HepG2 (cell line): Measurements from ENCODE around the gene NME4. TPM values are rescaled to one million over a fixed set of nuclear protein-coding genes. Genes with fewer than 3 reads are reported as not detected.

Source experiments
- FOSL2 ChIP-seq: sonication (generic); formaldehyde crosslinking; IDR thresholded peaks from 2 replicates; pipeline ENCODE4 v1.4.0; 2020; ENCODE audit warnings: missing genetic modification reagents
- HOXA9 ChIP-seq: sonication (generic); formaldehyde crosslinking; IDR thresholded peaks from 2 replicates; pipeline ENCODE4 v1.8.1; 2022; ENCODE audit warnings: missing genetic modification reagents, mild to moderate bottlenecking, moderate library complexity, borderline replicate concordance
- IKZF5 ChIP-seq: IDR thresholded peaks from 2 replicates; pipeline ENCODE4 v1.6.1; 2018; ENCODE audit warnings: missing genetic modification reagents, mild to moderate bottlenecking, missing compliant biosample characterization
- KAT7 ChIP-seq: IDR thresholded peaks from 2 replicates; pipeline ENCODE4 v1.6.1; 2018; ENCODE audit warnings: borderline replicate concordance, missing compliant biosample characterization
- KDM3A ChIP-seq: IDR thresholded peaks from 2 replicates; pipeline ENCODE4 v1.6.1; 2018; ENCODE audit warnings: low read depth, missing compliant biosample characterization
- MTF1 ChIP-seq: sonication (generic); formaldehyde crosslinking; IDR thresholded peaks from 2 replicates; pipeline ENCODE4 v1.5.0; 2020; ENCODE audit warnings: missing genetic modification reagents
- MTF2 ChIP-seq: sonication (generic); formaldehyde crosslinking; IDR thresholded peaks from 2 replicates; pipeline ENCODE4 v1.5.0; 2020; ENCODE audit warnings: missing genetic modification reagents, borderline replicate concordance
- PAXIP1 ChIP-seq: sonication (generic); formaldehyde crosslinking; conservative IDR thresholded peaks from 2 replicates; pipeline ENCODE4 v1.4.0; 2020; ENCODE audit warnings: mild to moderate bottlenecking, missing genetic modification reagents, moderate library complexity
- PITX1 ChIP-seq: sonication (generic); formaldehyde crosslinking; IDR thresholded peaks from 2 replicates; pipeline ENCODE4 v1.5.1; 2020; ENCODE audit warnings: mild to moderate bottlenecking, missing genetic modification reagents
- RBM22 ChIP-seq: fragments of 200-400 bp; formaldehyde crosslinking; optimal IDR thresholded peaks from 2 replicates; pipeline ENCODE3; 2017; ENCODE audit warnings: mild to moderate bottlenecking, low read length, moderate library complexity
- RFX3 ChIP-seq: IDR thresholded peaks from 2 replicates; pipeline ENCODE4 v1.6.1; 2016; ENCODE audit warnings: missing biosample characterization, missing genetic modification reagents
- RXRB ChIP-seq: IDR thresholded peaks from 2 replicates; pipeline ENCODE4 v1.6.1; 2016; ENCODE audit warnings: borderline replicate concordance, missing genetic modification reagents, missing compliant biosample characterization
- TCF12 ChIP-seq, 2 experiments: fragments of 450-650 bp in 1 of 2; sonication (generic) in 1 of 2; formaldehyde crosslinking in 1 of 2; IDR thresholded peaks; 2 replicates each; pipeline versions ENCODE4 v1.6.1 to v1.8.0; 2017 to 2022; ENCODE audit warnings: antibody characterized with exemption in 1 of 2, mild to moderate bottlenecking in 1 of 2, missing genetic modification reagents in 1 of 2, moderate library complexity in 1 of 2
- TOPORS ChIP-seq: sonication (generic); formaldehyde crosslinking; IDR thresholded peaks from 2 replicates; pipeline ENCODE4 v1.8.0; 2023; ENCODE audit warnings: mild to moderate bottlenecking, missing genetic modification reagents
- ZFP90 ChIP-seq: sonication (generic); formaldehyde crosslinking; IDR thresholded peaks from 2 replicates; pipeline ENCODE4 v1.8.0; 2022; ENCODE audit warnings: missing genetic modification reagents, mild to moderate bottlenecking, inconsistent platforms, borderline replicate concordance
- ZNF547 ChIP-seq: sonication (generic); formaldehyde crosslinking; IDR thresholded peaks from 2 replicates; pipeline ENCODE4 v1.5.1; 2020; ENCODE audit warnings: mild to moderate bottlenecking, missing genetic modification reagents
- ZNF691 ChIP-seq: sonication (generic); formaldehyde crosslinking; IDR thresholded peaks from 2 replicates; pipeline ENCODE4 v1.4.0; 2020; ENCODE audit warnings: missing genetic modification reagents, low read depth, mild to moderate bottlenecking, borderline replicate concordance
- ZNF850 ChIP-seq: sonication (generic); formaldehyde crosslinking; conservative IDR thresholded peaks from 2 replicates; pipeline ENCODE4 v1.9.0; 2021; ENCODE audit warnings: mild to moderate bottlenecking, missing genetic modification reagents
- polyA plus RNA-seq, 8 experiments: library from polyadenylated mRNA; depleted of rRNA in 3 of 8; stranded (reverse) in 7 of 8; unstranded in 1 of 8; fragments of >200 nt; fragmentation: Illumina TruSeq in 4 of 8; extraction: Trizol in 4 of 8; gene quantifications; 2 replicates each; pipeline versions ENCODE4 v1.2.1 to v1.2.3, GENCODE V29; 2011 to 2016; ENCODE audit warnings: low read depth in 4 of 8, missing spikeins in 1 of 8, mixed read lengths in 1 of 8; ENCODE audit not compliant: insufficient read depth in 1 of 8
- total RNA-seq, 5 experiments: library from RNA; depleted of rRNA; stranded (reverse); fragments of >200 nt; fragmentation: Illumina TruSeq; extraction: Trizol; gene quantifications; 2 replicates each; pipeline ENCODE4 v1.2.3, GENCODE V29; 2016; ENCODE audit warnings: low read depth in 1 of 5
- TF ChIP-seq, protein P1 (sequence below): sonication (generic); formaldehyde crosslinking; IDR thresholded peaks from 2 replicates; pipeline ENCODE4 v1.4.0; 2020; ENCODE audit warnings: missing genetic modification reagents
- TF ChIP-seq, protein P2 (sequence below): sonication (generic); formaldehyde crosslinking; IDR thresholded peaks from 2 replicates; pipeline ENCODE4 v1.8.1; 2023; ENCODE audit warnings: missing genetic modification reagents, mild to moderate bottlenecking, borderline replicate concordance
- TF ChIP-seq, protein P3 (sequence below): sonication (generic); formaldehyde crosslinking; IDR thresholded peaks from 2 replicates; pipeline ENCODE4 v1.4.0; 2020; ENCODE audit warnings: missing genetic modification reagents

The NME4 gene
- total and polyA plus RNA-seq, 2 of the 13 experiments (the other 11 are each of a cell fraction or from before 2014, with no cell fraction given), result 121 to 263 TPM

DNA sequence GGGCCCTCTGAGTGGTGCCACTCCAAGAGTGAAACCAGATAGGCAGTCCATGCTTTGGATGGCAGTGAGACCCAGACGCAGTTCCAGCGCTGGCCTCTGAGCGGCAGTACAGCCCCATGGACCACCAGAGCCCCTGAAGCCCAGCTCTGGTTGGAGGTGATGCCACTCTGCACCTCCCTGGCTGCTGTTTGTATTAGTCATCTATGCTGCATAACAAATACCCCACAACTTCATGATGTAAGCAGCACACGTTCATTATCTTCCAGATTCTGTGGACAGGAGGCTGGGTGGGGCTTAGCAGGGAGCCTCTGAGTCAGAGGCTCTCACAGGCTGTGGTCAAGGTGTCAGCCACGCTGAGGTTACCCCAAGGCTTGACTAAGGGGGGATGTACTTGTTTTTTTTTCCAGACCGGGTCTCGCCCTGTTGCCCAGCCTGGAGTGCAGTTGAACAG, 5.1 kb upstream of the NME4 start (continued):
- TF ChIP-seq, protein P1, sequence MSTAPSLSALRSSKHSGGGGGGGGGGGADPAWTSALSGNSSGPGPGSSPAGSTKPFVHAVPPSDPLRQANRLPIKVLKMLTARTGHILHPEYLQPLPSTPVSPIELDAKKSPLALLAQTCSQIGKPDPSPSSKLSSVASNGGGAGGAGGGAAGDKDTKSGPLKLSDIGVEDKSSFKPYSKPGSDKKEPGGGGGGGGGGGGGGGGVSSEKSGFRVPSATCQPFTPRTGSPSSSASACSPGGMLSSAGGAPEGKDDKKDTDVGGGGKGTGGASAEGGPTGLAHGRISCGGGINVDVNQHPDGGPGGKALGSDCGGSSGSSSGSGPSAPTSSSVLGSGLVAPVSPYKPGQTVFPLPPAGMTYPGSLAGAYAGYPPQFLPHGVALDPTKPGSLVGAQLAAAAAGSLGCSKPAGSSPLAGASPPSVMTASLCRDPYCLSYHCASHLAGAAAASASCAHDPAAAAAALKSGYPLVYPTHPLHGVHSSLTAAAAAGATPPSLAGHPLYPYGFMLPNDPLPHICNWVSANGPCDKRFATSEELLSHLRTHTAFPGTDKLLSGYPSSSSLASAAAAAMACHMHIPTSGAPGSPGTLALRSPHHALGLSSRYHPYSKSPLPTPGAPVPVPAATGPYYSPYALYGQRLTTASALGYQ (CRISPR knock-in tag), result no peak
- TF ChIP-seq PAXIP1 (CRISPR knock-in tag) (no peak), RXRB (CRISPR knock-in tag) (no peak), TOPORS (no peak), KDM3A (CRISPR knock-in tag) (0 out of 2 replicates have a peak, but pooled peaks have one; percentile 32), HOXA9 (CRISPR knock-in tag) (no peak), ZNF850 (CRISPR knock-in tag) (no peak), MTF2 (CRISPR knock-in tag) (no peak), PITX1 (no peak), KAT7 (no peak), TCF12 (IDR thresholded peaks at IDR 0.05) (no peak), TCF12 (CRISPR knock-in tag; IDR thresholded peaks at IDR 0.05) (no peak), IKZF5 (CRISPR knock-in tag) (peak; percentile 42; the same call in 1 of the 2 replicates), RBM22 (no peak), ZFP90 (CRISPR knock-in tag) (no peak), RFX3 (no peak), FOSL2 (CRISPR knock-in tag) (peak; percentile 52; the same call in 1 of the 2 replicates), ZNF691 (CRISPR knock-in tag) (no peak), MTF1 (CRISPR knock-in tag) (no peak), ZNF547 (CRISPR knock-in tag) (no peak)
- TF ChIP-seq, protein P2, sequence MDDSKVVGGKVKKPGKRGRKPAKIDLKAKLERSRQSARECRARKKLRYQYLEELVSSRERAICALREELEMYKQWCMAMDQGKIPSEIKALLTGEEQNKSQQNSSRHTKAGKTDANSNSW (CRISPR knock-in tag), result no peak
- TF ChIP-seq, protein P3, sequence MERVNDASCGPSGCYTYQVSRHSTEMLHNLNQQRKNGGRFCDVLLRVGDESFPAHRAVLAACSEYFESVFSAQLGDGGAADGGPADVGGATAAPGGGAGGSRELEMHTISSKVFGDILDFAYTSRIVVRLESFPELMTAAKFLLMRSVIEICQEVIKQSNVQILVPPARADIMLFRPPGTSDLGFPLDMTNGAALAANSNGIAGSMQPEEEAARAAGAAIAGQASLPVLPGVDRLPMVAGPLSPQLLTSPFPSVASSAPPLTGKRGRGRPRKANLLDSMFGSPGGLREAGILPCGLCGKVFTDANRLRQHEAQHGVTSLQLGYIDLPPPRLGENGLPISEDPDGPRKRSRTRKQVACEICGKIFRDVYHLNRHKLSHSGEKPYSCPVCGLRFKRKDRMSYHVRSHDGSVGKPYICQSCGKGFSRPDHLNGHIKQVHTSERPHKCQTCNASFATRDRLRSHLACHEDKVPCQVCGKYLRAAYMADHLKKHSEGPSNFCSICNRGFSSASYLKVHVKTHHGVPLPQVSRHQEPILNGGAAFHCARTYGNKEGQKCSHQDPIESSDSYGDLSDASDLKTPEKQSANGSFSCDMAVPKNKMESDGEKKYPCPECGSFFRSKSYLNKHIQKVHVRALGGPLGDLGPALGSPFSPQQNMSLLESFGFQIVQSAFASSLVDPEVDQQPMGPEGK, result 0 out of 2 replicates have a peak, but pooled peaks have one; percentile 18
